DMS153 (cell line): ENCODE data around the gene IGSF23.
"Not testable (repeated sequence)": the region's sequence is repeated elsewhere in the genome, so short reads cannot be mapped to it uniquely, and the experiment has no call there.

Experiments used
- DNase-seq: peaks from one replicate; lab custom pipeline; 2025; lab: John Stamatoyannopoulos, UW

Gene IGSF23

DNA sequence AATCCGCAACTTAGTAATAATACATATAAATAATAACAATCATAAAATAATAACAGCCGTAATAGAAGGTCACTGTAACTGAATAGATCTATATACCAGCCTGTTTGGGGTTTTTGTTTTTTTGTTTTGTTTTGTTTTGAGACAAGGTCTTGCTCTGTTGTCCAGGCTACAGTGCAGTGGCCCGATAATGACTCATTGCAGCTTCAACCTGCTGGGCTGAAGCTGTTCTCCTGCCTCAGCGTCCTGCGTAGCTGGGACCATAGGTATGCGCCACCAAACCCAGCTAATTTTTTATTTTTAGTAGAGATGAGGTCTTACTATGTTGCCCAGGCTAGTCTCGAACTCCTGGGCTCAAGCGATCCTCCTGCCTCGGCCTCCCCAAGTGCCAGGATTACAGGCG, 950 bp downstream of the IGSF23 start:
- DNase-seq: no peak

DNA sequence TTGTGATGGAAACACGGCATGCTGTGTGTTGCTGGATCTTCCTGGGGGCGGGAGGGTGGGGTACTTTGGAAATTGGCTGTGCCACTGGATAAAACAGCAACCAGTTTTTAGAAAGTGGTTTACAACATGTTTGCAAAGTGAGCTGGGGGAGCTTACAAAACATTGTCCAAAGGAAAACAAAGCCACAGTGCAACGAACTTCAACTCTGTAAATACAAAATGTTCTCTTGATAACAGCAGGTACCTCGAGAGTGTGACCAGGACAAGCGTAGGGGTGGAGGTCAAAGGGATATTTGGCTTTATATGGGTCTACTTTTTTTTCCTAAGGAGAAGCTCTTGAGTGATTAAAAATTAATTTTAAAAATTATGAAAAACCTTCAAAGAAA, 2.5 kb downstream of the IGSF23 start:
- DNase-seq: no peak

DNA sequence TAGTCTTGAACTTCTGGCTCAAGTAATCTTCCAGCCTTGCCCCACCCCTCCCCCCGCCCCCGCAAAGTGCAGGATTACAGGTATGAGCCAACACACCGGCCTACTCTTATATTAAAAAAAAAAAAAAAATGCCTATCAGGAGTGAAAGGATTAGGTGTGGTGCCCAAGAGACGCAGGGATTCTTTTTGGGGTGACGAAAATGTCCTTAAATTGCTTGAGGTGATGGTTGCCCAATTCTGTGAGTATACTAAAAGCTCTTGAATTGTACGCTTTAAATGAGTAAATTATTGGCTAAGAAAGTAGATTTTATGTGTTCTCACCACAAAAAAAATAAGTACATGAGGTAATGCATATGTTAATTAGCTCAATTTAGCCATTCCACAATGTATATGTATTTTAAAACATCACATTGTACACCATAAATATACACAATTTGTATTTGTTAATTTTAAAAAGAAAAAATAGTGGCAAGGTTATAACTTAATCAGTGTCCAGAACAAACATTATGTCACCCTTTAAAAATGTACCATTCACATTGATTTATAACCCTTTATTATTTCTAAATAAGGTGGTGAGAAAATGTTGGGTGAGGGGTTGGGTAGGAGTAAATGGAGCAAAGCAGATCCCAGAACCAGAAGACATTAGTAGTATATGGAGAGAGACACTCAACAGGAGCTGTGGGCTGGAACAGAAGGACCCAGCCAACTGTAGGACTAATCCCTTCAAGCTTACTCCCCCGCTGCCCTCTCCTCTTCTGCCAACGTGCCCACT, 3.9 kb downstream of the IGSF23 start:
- DNase-seq: no peak

DNA sequence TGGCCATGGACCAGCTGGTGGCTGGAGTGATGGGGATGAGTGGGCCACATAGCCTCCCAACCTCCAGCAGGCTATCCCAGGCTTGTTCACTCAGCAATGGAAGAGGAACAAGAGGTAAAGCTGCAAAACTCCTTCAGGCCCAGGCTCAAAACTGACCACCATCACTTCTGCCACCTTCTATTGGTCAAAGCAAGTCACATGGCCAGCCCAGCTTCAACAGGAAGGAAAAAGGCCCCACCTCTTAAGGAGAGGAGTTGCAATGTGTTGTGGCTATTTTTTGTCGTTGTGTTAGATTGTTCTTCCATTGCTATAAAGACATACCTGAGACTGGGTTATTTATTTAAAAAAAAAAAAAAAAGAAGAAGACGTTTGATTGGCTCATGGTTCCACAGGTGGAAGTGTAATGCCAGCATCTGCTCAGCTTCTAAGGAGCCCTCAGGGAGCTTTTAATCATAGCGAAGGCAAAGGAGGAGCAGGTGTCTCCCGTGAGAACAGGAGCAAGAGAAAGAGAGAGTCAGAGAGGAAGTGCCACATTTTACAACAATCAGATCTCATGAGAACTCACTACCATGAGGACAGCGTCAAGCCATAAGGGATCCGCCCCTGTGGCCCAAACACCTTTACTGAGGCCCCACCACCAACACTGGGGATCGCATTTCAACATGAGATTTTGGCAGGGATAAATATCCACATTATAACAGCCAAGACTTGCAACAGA, 5.4 kb downstream of the IGSF23 start:
- no peak for DNase-seq

DNA sequence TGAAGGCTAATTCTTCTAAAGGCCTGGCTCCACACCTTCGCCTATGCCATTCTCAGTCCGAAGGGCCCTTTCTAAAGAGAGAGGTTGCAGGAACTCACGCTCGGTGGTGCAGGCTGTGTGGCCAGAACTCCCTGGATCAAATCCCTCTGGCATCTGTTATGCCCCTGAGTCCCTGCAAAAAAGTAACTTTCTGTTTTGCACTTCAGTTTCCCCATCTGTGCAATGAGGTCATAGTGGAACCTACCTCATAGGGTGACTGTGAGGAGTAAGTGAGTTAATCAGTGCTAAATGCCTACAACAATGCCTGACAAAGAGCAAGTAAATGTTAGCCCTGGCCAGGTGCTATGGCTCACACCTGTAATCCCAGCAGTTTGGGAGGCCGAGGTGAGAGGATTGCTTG, 7.3 kb downstream of the IGSF23 start:
- DNase-seq: no peak

DNA sequence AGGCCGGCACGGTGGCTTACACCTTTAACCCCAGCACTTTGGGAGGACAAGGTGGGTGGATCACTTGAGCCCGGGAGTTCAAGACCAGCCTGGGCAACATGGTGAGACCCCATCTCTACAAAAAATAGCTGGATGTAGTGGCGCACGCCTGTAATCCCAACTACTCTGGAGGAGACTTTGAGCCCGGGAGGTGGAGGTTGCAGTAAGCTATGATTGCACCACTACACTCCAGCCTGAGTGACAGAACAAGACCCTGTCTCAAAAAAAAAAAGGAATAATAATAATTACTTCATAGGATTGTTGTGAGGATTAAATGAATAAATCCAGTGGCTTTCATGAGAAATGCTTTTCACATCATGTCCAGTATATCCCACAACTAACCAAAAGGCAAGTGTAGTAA, 8.0 kb downstream of the IGSF23 start:
- no peak for DNase-seq

DNA sequence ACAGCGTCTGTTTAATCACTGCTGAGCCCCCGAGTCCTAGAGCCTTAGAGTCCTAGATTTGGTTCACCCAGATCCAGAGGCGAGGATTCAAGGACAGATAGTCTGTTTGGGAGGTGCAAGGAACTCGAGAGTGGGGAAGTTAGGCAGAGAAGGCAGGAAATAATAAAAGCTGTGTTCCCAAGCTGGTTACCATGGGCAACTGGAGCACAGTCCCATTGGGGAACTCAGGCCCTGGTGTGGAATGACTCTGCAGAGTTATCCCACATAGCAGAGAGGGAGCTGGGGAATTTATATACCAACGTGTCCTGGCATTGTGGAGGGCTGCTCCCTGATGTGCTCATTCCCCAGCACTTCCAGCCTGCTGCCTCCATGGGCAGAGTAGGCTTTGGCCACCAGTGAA, 9.7 kb downstream of the IGSF23 start:
- DNase-seq: no peak

DNA sequence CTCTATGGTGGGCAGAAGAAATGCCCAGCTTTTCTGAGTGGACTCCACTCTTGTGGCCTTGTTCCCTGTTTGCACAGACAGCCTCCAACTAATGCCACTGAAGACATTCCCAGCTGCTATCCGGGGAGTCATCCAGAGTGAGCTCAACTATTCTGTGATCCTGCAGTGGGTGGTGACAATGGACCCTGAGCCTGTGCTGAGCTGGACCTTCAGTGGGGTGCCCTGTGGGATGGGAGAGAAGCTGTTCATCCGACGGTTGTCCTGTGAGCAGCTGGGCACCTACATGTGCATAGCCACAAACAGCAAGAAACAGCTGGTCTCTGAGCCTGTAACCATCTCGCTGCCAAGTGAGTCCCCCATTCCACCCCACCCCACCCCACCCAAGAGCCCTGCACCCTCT, 10.3 kb downstream of the IGSF23 start:
- DNase-seq: no peak

DNA sequence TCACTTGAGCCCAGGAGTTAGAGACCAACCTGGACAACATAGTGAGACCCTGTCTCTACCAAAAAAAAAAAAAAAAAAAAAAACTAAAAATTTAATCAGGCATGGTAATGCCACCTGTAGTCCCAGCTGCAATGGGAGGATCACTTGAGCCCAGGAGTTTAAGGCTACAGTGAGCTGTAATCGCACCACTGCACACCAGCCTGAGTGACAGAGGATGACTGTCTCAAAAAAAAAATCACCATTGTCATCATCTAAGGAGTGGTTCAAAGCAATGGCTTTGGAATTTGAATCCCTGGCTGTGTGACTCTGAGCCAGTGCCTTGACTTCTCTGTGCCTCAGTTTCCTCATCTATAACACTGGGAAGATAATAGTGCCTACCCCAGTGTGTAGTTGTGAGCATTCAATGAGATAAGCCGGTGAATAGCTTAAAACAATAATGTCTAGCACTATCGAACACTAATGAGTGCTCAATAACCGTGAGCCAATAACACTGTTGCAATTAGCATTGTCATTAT, 11.5 kb downstream of the IGSF23 start:
- no peak for DNase-seq

DNA sequence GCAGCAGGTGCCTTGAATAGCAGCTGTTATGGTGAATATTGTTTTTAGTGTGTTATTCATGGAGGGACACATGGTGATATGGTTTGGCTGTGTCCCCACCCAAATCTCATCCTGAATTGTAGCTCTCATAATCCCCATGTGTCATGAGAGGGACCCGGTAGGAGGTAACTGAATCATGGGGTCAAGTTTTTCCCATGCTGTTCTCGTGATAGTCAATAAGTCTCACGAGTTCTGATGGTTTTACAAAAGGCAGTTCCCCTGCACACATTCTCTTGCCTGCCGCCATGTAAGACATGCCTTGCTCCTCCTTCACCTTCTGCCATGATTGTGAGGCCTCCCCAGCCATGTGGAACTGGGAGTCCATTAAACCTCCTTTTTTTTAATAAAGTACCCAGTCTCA, 12.3 kb downstream of the IGSF23 start:
- DNase-seq: not testable (repeated sequence)

DNA sequence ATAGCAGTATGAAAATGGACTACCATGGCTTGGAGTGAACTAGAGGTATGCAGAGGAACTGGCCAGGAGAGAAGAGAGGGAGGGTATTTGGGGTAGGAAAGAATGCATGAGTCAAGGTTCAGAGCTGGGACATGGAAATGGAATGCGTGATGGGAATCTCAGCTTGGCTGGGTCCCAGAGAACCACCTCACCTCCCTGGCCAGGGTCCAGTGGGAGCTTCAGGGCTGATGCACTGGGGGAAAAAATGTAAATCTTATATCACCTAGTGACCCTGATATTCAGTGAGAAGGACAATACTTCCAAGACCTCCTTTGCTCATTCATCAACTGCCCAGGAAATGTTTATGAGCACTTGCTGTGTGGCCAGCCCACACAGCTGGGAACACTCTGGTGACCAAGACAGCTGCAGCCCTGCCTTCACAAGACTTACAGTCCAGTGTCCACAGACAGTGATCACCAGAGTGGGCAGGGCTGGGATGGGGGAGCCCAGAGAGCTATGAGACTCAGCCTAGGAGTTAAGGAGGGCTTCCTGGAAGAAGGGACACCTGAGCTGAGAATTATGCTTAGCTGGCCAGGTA, 12.8 kb downstream of the IGSF23 start:
- DNase-seq: no peak

DNA sequence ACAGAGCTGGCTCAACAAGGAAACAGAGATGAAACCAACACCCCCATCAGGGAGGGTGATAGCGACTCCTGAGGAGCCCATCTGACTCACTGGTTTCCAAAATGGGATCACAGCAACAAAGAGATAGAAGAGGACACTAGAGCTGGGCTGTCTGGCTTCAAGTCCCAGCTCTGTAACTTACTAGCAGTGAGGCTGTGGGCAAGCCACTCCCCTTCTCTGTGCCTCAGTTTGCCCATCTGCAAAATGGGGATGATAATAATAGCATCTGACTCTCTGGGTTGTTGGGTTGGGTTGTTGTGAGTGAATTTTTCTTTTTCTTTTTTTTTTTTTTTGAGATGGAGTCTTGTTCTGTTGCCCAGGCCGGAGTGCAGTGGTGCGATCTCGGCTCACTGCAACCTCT, 14.3 kb downstream of the IGSF23 start:
- no peak for DNase-seq

DNA sequence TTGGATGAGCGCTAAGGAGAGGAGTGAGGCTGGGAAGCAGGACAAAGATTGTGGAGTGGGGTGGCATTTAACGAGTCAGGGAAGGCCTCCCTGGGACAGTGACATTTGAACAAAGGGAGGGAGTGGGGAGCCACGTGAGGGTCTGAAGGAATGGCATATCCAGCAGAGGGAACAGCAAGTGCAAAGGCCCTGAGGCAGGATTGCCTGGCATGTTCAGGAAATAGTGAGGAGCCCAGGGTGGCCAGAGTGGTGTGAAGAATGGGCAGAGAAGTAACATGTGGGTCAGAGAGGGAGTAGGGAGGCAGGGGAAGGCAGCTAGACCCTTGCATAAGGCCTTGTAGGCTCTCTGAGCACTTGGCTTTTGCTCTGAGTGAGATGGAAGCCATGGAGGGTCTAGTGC, 15.4 kb downstream of the IGSF23 start:
- DNase-seq: no peak

DNA sequence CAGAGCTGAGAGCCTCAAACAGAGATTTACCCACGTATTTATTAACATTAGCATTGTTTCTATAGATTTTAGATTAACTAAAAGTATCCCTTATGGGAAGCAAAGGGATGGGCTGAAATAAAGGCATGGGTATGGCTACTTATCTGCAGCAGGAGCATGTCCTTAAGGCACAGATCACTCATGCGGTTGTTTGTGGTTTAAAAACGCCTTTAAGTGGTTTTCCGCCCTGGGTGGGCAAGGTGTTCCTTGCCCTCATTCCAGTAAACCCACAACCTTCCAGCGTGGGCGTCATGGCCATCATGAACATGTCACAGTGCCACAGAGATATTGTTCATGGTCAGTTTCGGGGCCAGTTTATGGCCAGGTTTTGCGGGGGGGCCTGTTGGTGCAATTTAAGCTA, 18.2 kb downstream of the IGSF23 start:
- DNase-seq: not testable (repeated sequence)

DNA sequence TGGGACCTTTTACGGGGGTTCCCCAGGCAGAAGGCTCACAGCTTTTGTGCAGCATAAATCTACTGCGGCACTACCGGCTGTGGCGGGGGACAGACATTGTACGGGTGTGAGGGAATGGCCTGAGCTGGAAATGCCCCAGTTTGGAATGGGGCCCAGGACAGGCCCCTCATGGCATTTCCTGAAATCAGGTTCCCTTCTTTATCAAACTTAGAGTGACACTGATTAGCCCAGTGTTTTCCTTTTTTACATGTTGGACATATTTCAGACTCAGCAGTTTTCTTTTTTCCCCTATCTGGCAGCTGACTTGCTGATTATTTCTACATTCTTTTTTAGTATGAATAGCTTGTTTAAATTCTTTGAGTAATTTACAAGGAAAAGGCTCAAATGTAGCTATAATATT, 20.7 kb downstream of the IGSF23 start:
- DNase-seq: not testable (repeated sequence)

DNA sequence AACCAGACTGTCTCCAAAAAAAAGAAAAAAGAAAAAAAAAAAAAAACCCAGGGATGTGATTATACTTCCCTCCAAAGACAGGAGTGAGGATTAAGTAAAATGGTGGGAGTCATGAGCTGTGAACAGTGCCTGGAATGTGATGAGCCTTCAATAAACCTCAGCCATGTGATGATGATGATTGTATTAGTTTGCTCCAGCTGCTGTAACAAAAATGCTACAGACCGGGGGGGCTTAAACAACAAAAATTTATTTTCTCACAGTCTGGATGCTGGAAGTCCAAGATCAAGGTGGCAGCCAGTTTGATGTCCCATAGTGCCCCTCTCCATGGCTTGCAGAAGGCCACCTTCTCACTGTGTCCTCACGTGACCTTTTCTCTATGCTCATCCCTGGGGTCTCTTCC, 21.4 kb downstream of the IGSF23 start:
- no peak for DNase-seq

DNA sequence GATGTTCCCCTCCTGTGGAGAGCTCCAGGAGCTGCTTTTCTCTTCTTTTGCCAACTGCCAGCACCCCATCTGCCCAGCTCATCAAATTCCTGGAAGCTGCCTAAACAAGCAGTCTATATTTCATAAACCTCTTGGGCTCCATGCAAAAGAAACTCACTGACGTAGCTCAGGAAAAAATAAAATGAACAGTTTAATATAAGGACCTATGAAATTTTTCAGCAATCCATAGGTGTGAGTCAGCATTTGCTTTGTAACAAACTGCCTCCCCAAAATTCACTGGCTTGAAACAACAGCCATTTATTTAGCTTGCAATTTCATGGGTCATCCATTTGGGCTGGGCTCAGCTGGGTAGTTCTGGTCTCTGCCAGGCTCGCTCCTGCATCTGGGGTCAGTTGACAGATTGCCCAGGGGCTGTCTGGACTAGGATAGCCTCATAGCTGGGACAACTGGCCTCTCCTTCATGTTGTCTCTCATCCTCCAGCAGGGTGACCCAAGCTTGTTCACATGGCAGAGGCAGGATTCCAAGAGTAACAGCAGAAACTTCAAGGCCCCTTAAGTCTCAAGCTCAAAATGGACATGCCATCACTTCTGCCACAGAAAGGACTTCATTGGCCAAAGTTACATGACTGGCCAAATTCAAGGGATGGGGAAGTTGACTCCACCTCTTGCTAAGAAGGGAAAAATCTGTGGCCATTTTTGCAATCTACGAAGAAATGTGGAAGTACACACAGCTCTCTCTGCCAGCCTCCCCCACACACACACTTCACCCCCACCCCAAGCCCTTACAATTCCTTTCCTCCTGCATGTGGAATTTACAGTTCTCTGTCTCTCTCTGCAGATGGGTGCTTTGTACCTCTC, 22.4 kb downstream of the IGSF23 start:
- DNase-seq: no peak

DNA sequence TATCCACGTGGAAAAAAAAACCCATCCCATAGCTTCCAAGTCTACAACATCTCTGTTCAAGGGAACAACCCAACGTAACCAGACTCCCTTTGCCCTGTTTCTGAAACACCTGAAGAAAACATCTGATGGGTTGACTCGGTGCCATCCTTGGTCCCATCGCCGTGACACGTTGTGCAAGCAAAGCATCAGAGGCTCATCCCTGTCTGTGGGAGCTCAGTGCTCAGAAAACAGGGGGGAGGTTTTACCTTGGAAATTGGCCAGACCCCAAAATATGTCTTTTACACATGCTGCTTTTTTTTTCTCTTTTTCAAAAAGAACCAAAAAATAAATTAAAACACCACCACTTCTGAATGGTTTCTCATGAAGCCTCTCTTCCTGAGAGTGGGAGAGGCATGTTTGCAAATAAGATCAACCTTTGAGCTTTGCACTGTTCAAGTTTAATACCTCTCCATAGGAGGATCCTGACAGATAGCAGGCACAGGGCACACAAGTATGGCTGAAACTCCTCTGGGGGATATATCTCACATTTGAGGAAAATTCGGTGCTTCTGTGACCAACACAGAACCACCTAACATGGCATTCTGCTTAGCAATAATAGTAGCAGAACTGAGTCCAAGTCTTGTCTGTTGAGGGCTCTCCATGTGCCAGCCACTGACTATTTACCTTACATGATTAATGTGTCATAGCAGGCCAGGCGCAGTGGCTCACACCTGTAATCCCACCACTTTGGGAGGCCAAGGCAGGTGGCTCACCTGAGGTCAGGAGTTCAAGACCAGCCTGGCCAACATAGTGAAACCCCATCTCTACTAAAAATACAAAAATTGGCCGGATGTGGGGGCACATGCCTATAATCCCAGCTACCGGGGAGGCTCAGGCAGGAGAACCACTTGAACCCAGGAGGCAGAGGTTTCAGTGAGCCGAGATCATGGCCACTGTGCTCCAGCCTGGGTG, 23.4 kb downstream of the IGSF23 start:
- no peak for DNase-seq

DNA sequence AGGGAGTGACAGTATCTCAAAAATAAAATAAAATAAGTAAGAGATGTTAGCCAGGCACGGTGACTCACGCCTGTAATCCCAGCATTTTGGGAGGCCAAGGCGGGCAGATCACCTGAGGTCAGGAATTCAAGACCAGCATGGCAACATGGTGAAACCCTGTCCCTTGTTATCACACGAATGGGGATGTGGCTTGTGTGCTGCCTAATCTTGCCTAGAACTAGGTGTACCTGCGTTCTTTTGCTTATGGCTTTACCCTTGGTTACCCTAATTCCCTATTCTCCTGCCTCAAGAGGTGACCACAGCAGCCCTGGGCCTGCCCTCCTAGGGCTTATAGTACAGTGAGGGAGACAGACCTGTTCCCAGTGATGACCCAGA, 24.0 kb downstream of the IGSF23 start:
- DNase-seq: no peak

DNA sequence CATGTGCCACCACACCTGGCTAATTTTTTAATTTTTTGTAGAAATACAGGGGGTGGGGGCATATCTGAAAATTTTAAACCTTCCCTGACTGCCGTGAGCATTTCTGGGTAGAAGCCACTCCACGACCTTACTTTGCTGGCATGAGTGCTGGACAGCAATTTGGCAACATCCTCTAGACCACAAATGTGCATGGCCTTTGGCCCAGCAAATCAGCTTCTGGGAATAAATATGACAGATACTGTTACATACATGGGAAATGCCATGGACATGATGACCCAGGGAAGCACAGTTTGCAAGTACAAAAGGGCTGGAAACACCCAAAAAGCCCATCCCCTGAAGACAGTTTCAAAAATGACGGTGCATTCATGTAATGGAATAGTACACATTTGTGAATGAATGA, 27.2 kb downstream of the IGSF23 start:
- DNase-seq: no peak
